Chondrocyte (in vitro differentiated cells): ENCODE results near the gene EPHB1. TPM values are rescaled to one million over a fixed set of nuclear protein-coding genes. Genes with fewer than 3 reads are reported as not detected.

Source experiments
- DNase-seq: peaks from one replicate; pipeline ENCODE4 v3.0.0; 2021; ENCODE audit warnings: mixed read lengths, low spot score
- H3K27ac Mint-ChIP-seq: one replicate; pipeline ENCODE4 v1.8.0; 2021; ENCODE audit warnings: mild to moderate bottlenecking, moderate library complexity, mixed read lengths; ENCODE audit not compliant: unreplicated experiment
- H3K27me3 Mint-ChIP-seq: 2 replicates; pipeline ENCODE4 v1.8.0; 2021; ENCODE audit warnings: low read depth, mixed read lengths
- H3K36me3 Mint-ChIP-seq: 2 replicates; pipeline ENCODE4 v1.8.0; 2021; ENCODE audit warnings: low read depth, mixed read lengths
- H3K4me1 Mint-ChIP-seq: 2 replicates; pipeline ENCODE4 v1.8.0; 2021; ENCODE audit warnings: low read depth, mild to moderate bottlenecking, mixed read lengths
- H3K4me3 Mint-ChIP-seq: one replicate; pipeline ENCODE4 v1.8.0; 2021; ENCODE audit warnings: mild to moderate bottlenecking, moderate library complexity, mixed read lengths; ENCODE audit not compliant: unreplicated experiment
- H3K9me3 Mint-ChIP-seq: 2 replicates; pipeline ENCODE4 v1.8.0; 2021; ENCODE audit warnings: low read depth, mixed read lengths
- CTCF ChIP-seq: fragments of 200-600 bp; sonication (generic); IDR thresholded peaks from 2 replicates; pipeline ENCODE4 v1.5.0; 2021; ENCODE audit warnings: antibody characterized with exemption, mild to moderate bottlenecking, moderate library complexity
- total RNA-seq: library from RNA; stranded (reverse); gene quantifications from 3 replicates; pipeline ENCODE4 v1.2.1, GENCODE V29; 2021

Gene EPHB1
- total RNA-seq, 1 donor from 2014 or later: 1.7 TPM

- H3K4me3 Mint-ChIP-seq: no peak overlapping the region
- no peaks in the 10 kb centered on the region for H3K27me3 Mint-ChIP-seq
- H3K9me3 Mint-ChIP-seq: no peaks in the 10 kb centered on the region
- H3K4me1 Mint-ChIP-seq: no peaks in the 10 kb centered on the region
- TF ChIP-seq CTCF: no peak
- no peaks in the 10 kb centered on the region for H3K36me3 Mint-ChIP-seq
- no peak for DNase-seq
- no peak overlapping the region for H3K27ac Mint-ChIP-seq
These were observed 14.5 kb downstream of the EPHB1 start for GRCh38 chr3:134809427-134810051.

GRCh38 chr3:134810052-134810435 lies 15.0 kb downstream of the EPHB1 start:
- DNase-seq: no peak
- H3K36me3 Mint-ChIP-seq: no peaks in the 10 kb centered on the region
- TF ChIP-seq CTCF: no peak
- H3K9me3 Mint-ChIP-seq: no peaks in the 10 kb centered on the region
- no peaks in the 10 kb centered on the region for H3K4me1 Mint-ChIP-seq
- no peak overlapping the region for H3K4me3 Mint-ChIP-seq
- H3K27ac Mint-ChIP-seq: no peak overlapping the region
- H3K27me3 Mint-ChIP-seq: no peaks in the 10 kb centered on the region

GRCh38 chr3:134810850-134811249 lies 15.8 kb downstream of the EPHB1 start:
- TF ChIP-seq CTCF: no peak
- Mint-ChIP-seq H3K36me3 (no peaks in the 10 kb centered on the region), H3K27ac (no peak overlapping the region), H3K4me1 (no peaks in the 10 kb centered on the region), H3K4me3 (no peak overlapping the region), H3K9me3 (no peaks in the 10 kb centered on the region), H3K27me3 (no peaks in the 10 kb centered on the region)
- DNase-seq: no peak

- no peak for TF ChIP-seq CTCF
- Mint-ChIP-seq H3K27me3 (peaks cover under 1% of the 10 kb centered on the region), H3K4me1 (no peaks in the 10 kb centered on the region), H3K4me3 (no peak overlapping the region), H3K36me3 (no peaks in the 10 kb centered on the region), H3K27ac (no peak overlapping the region), H3K9me3 (no peaks in the 10 kb centered on the region)
- no peak for DNase-seq
These were observed 18.6 kb downstream of the EPHB1 start for GRCh38 chr3:134813618-134814017.

- no peaks in the 10 kb centered on the region for H3K9me3 Mint-ChIP-seq
- no peaks in the 10 kb centered on the region for H3K36me3 Mint-ChIP-seq
These were observed 20.5 kb downstream of the EPHB1 start for GRCh38 chr3:134815519-134815918.

More at GRCh38 chr3:134815519-134815918, 20.5 kb downstream of the EPHB1 start:
- Mint-ChIP-seq H3K27me3 (peaks cover 3% of the 10 kb centered on the region), H3K27ac (no peak overlapping the region), H3K4me3 (no peak overlapping the region), H3K4me1 (no peaks in the 10 kb centered on the region)
- DNase-seq: no peak
- no peak for TF ChIP-seq CTCF
